ENCODE measurements around the gene CELSR1.
A peak's percentile ranks its signal among the peaks of the same experiment; 100 is the strongest.

Gene CELSR1

DNA sequence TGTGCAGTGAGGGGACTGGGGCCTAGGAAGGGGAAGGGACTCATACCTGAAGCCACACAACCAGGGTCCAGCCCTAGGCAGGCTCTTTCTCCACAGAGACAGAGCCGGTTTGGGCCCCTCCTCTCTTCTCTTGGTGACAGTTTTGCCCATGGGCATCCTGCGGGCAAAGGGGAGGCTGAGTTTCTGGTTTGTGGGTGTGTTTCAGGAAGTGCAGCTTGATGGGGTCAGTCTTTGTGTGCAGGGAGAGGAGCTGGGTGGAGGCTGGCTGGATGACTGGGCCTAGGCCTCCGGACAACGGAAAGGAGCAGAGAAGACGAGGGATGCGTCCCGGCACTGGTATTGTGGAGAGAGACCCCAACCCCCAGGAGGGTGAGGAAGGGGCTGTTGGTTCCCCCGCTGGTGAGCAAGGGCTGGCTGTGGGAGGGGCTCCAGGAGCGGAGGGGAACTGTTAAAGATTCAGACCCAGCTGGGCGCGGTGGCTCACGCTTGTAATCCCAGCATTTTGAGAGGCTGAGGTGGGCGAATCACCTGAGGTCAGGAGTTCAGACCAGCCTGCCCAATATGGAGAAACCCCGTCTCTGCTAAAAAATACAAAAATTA lies 23.4 kb upstream of the CELSR1 start:
- H3K9me3 ChIP-seq (ENCODE audit: insufficient read depth, low read depth, low read length) = peaks cover 6% of the 10 kb centered on the region; the same call in 1 of the 2 replicates
- no peaks in the 10 kb centered on the region for H3K27me3 ChIP-seq (ENCODE audit: insufficient read depth, low read length)
- no peaks in the 10 kb centered on the region; the same call in 1 of the 2 replicates for H3K4me1 ChIP-seq (ENCODE audit: insufficient read depth, low read length)
- H3K27ac ChIP-seq (ENCODE audit: low read length) = no peak overlapping the region
- H3K4me3 ChIP-seq (ENCODE audit: low read length) = peak overlapping the region; percentile 48; the same call in 1 of the 2 replicates
- no peak overlapping the region for H3K9ac ChIP-seq (ENCODE audit: low read depth, low read length)
- no peaks in the 10 kb centered on the region for H3K36me3 ChIP-seq (ENCODE audit: insufficient read depth, low read depth, low read length)

DNA sequence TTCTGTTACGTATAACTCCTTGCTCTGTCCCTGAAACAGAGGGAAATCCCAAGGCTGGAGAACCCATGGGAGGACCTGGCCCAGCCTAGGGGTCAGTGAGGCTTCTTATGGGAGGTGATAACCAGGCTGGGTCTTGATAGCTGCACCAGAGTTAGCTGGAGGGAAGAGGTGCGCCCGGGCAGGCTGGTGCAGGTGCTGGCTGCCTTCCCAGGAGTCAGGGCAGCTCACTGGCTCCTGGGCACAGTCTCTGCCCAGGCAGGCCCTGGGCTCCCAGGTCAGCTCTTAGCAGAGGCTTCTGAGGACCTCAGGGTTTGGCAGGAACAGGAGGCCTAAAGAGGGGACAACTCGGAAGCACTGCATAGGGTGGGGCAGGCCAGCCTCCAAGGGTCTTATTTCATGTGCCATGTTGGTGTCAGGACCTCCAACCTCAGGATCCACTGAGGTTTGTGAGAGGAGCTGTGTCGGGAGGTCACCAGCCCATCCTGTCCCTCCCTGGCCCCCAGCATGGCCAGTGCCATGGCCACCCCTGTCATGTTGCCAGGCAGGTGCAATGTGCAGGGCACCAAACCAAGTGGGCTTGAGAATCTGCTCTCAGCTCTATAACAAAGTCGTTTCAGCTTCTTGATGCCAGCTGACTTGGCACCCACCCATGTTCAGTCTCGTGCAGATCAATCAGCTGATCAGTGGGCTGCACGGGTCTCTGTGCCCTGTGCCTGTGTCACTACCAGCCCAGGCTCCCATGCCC lies 20.5 kb upstream of the CELSR1 start:
- H3K9me3 ChIP-seq (ENCODE audit: insufficient read depth, low read depth, low read length) = peaks cover 11% of the 10 kb centered on the region

DNA sequence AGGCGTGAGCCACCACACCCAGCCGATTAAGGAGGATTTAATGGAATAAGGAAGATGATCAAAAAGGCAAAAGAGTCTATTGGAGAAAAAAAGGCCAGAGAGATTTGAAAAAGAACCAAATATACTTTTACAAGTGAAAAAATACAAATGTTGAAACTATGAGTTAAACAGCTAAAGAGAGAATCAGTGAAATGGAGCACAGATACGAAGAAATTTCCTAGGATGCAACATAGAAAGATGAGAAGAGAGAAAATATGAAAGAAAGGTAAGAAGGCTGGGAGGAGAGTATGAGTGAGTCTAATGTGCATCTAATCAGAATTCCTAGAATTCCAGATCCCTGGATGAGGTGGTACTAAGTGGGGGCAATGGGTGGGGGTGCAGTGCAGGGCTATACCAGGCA lies 19.4 kb upstream of the CELSR1 start:
- H3K27ac ChIP-seq (ENCODE audit: low read length) = no peak overlapping the region
- H3K27me3 ChIP-seq (ENCODE audit: insufficient read depth, low read length) = no peaks in the 10 kb centered on the region
- H3K36me3 ChIP-seq (ENCODE audit: insufficient read depth, low read depth, low read length) = no peaks in the 10 kb centered on the region
- H3K9ac ChIP-seq (ENCODE audit: low read depth, low read length) = no peak overlapping the region
- H3K9me3 ChIP-seq (ENCODE audit: insufficient read depth, low read depth, low read length) = peaks cover 14% of the 10 kb centered on the region
- no peaks in the 10 kb centered on the region for H3K4me1 ChIP-seq (ENCODE audit: insufficient read depth, low read length)
- H3K4me3 ChIP-seq (ENCODE audit: low read length) = no peak overlapping the region

More for the DNA sequence above, 20.5 kb upstream of the CELSR1 start:
- no peak overlapping the region for H3K4me3 ChIP-seq (ENCODE audit: low read length)
- no peak overlapping the region for H3K9ac ChIP-seq (ENCODE audit: low read depth, low read length)
- no peaks in the 10 kb centered on the region for H3K36me3 ChIP-seq (ENCODE audit: insufficient read depth, low read depth, low read length)
- H3K4me1 ChIP-seq (ENCODE audit: insufficient read depth, low read length) = no peaks in the 10 kb centered on the region
- no peak overlapping the region for H3K27ac ChIP-seq (ENCODE audit: low read length)
- no peaks in the 10 kb centered on the region for H3K27me3 ChIP-seq (ENCODE audit: insufficient read depth, low read length)

DNA sequence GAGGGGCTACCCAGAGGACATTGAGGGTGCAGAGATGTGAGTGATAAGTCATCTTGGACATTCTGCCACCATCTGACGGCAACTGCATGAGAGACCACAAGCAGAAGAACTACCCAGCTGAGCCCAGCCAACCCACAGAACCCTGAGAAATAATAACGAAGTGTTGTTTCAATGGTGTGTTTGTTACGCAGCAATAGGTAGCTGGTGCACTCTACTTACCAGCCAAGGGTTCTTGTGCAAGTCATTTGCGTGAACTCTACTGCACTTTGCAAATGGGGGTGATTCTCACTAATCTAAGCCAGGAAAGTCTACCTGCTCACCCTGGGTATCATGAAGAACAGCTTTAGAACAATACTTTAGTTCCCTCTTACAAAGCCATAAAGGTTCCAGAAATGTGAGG lies 15.8 kb upstream of the CELSR1 start:
- Histone ChIP-seq H3K27ac (ENCODE audit: low read length) (no peak overlapping the region), H3K9me3 (ENCODE audit: insufficient read depth, low read depth, low read length) (peaks cover 14% of the 10 kb centered on the region), H3K4me1 (ENCODE audit: insufficient read depth, low read length) (no peaks in the 10 kb centered on the region), H3K36me3 (ENCODE audit: insufficient read depth, low read depth, low read length) (no peaks in the 10 kb centered on the region), H3K9ac (ENCODE audit: low read depth, low read length) (no peak overlapping the region), H3K4me3 (ENCODE audit: low read length) (no peak overlapping the region), H3K27me3 (ENCODE audit: insufficient read depth, low read length) (no peaks in the 10 kb centered on the region)

DNA sequence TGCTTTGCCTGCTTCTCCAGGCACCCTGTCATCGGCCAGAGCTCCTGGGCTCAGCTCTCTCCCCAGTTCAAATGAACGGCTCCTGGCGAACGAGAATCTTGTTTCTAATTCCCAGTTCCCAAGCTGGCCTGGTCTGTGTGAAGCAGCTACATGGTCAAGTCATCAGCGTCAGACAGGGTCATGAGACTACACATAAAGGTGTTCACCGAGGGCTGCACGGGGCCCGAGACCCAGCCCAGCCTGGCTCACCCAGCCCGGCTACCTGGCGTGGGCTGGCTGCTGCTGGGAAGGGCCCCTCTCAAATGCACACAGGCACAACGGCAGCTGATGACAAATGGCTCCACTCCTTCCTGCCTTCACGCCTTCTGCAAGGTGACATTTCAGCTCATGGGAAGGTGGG lies 14.6 kb upstream of the CELSR1 start:
- Histone ChIP-seq H3K4me1 (ENCODE audit: insufficient read depth, low read length) (no peaks in the 10 kb centered on the region), H3K36me3 (ENCODE audit: insufficient read depth, low read depth, low read length) (no peaks in the 10 kb centered on the region), H3K9ac (ENCODE audit: low read depth, low read length) (no peak overlapping the region), H3K9me3 (ENCODE audit: insufficient read depth, low read depth, low read length) (peaks cover 12% of the 10 kb centered on the region), H3K27ac (ENCODE audit: low read length) (no peak overlapping the region), H3K4me3 (ENCODE audit: low read length) (no peak overlapping the region), H3K27me3 (ENCODE audit: insufficient read depth, low read length) (no peaks in the 10 kb centered on the region)

DNA sequence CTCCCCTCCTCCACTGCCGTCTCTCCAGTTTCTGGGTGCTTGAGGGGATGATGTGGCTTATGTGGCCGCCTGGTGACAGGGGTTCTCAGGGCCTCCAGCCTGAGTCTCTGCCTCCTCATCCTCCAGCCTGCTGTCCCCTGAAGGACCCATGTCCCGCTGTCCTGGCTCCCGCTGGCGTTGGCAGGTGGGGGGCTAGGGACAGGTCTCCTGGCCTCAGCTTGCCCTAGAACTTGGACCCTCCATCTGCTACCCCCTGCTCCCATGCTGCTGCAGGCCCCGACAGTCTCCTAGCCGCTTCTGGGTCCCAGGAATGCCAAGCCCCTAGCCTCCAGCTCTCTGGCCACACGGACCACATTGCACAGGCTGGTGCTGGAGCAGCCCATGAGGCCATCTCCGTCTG lies 13.9 kb upstream of the CELSR1 start:
- Histone ChIP-seq H3K27me3 (ENCODE audit: insufficient read depth, low read length) (no peaks in the 10 kb centered on the region; the same call in 1 of the 2 replicates), H3K27ac (ENCODE audit: low read length) (no peak overlapping the region)

DNA sequence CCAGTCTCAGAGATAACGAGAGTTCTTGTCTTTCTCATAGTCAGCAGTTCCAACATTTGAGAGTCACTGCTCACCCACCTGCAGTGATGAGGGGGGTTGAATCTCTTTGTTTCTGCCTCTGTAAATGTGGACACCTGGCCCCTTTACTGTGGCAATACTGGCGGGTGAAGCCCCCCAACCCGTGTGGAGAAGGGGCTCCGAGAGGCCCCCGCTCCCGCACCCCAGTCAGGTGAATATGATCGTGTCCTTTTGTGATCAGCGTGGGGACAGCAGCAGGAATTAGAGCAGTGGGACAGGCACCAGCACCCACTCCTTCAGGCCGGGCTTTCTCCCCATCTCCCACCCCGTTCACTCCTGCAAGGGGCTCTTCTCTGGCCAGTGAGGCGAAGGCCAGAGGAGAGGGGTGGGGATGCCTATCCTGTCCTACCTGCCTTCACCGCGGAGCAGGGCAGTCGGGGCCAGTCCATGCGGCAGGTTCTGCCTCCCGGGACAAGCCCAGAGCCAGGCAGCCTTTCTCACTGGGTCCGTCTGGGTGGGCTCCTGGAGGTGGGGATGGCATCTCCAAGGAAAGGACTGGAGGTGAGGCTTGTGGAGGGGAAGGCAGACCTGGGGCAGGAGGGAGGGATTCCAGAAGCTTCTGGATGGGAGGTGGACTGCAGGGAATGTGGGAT lies 12.7 kb upstream of the CELSR1 start:
- Histone ChIP-seq H3K9me3 (ENCODE audit: insufficient read depth, low read depth, low read length) (peaks cover 8% of the 10 kb centered on the region), H3K9ac (ENCODE audit: low read depth, low read length) (no peak overlapping the region), H3K36me3 (ENCODE audit: insufficient read depth, low read depth, low read length) (no peaks in the 10 kb centered on the region), H3K4me3 (ENCODE audit: low read length) (no peak overlapping the region), H3K4me1 (ENCODE audit: insufficient read depth, low read length) (no peaks in the 10 kb centered on the region), H3K27me3 (ENCODE audit: insufficient read depth, low read length) (no peaks in the 10 kb centered on the region; the same call in 1 of the 2 replicates), H3K27ac (ENCODE audit: low read length) (no peak overlapping the region)

More for the DNA sequence above, 13.9 kb upstream of the CELSR1 start:
- Histone ChIP-seq H3K4me1 (ENCODE audit: insufficient read depth, low read length) (no peaks in the 10 kb centered on the region), H3K9me3 (ENCODE audit: insufficient read depth, low read depth, low read length) (peaks cover 8% of the 10 kb centered on the region), H3K4me3 (ENCODE audit: low read length) (no peak overlapping the region), H3K36me3 (ENCODE audit: insufficient read depth, low read depth, low read length) (no peaks in the 10 kb centered on the region), H3K9ac (ENCODE audit: low read depth, low read length) (no peak overlapping the region)

DNA sequence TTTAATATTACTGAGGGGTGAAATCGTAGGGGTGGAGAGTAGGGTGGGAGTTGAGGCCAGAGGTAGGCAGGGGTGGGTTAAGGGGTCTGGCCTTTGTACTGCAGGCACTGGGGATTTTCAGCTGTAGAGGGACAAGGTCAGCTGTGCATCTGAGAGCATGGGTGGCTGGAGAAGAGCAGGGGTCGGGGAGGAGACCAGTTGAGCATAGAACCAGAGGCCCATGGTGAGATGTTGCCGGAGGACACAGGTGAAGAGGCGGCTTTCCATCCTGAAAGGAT lies 12.1 kb upstream of the CELSR1 start:
- no peak overlapping the region for H3K27ac ChIP-seq (ENCODE audit: low read length)
- H3K9me3 ChIP-seq (ENCODE audit: insufficient read depth, low read depth, low read length) = peaks cover 8% of the 10 kb centered on the region
- no peak overlapping the region for H3K4me3 ChIP-seq (ENCODE audit: low read length)
- no peaks in the 10 kb centered on the region for H3K36me3 ChIP-seq (ENCODE audit: insufficient read depth, low read depth, low read length)
- H3K9ac ChIP-seq (ENCODE audit: low read depth, low read length) = no peak overlapping the region
- no peaks in the 10 kb centered on the region; the same call in 1 of the 2 replicates for H3K27me3 ChIP-seq (ENCODE audit: insufficient read depth, low read length)
- no peaks in the 10 kb centered on the region for H3K4me1 ChIP-seq (ENCODE audit: insufficient read depth, low read length)

DNA sequence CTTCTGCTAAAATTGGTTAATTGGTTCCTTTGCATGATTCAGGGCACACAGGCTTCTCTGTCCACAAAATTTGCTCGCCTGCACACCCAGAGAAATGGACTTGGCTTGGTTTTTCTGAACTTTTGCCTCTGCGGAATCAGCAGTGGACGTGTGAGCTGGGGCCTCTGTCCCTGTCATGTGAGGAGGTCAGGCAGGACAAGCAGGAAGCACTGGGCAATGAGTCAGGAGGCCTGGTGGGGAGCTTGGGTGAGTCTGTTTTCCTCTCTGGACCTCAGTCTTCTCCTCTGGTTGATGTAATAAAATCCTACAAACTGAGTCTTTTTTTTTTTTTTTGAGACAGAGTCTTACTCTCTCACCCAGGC lies 10.4 kb upstream of the CELSR1 start:
- H3K4me1 ChIP-seq (ENCODE audit: insufficient read depth, low read length) = no peaks in the 10 kb centered on the region
- no peak overlapping the region for H3K4me3 ChIP-seq (ENCODE audit: low read length)
- H3K27me3 ChIP-seq (ENCODE audit: insufficient read depth, low read length) = no peaks in the 10 kb centered on the region; the same call in 1 of the 2 replicates
- H3K9ac ChIP-seq (ENCODE audit: low read depth, low read length) = no peak overlapping the region
- H3K36me3 ChIP-seq (ENCODE audit: insufficient read depth, low read depth, low read length) = no peaks in the 10 kb centered on the region
- no peak overlapping the region for H3K27ac ChIP-seq (ENCODE audit: low read length)
- peaks cover 3% of the 10 kb centered on the region; the same call in 1 of the 2 replicates for H3K9me3 ChIP-seq (ENCODE audit: insufficient read depth, low read depth, low read length)

DNA sequence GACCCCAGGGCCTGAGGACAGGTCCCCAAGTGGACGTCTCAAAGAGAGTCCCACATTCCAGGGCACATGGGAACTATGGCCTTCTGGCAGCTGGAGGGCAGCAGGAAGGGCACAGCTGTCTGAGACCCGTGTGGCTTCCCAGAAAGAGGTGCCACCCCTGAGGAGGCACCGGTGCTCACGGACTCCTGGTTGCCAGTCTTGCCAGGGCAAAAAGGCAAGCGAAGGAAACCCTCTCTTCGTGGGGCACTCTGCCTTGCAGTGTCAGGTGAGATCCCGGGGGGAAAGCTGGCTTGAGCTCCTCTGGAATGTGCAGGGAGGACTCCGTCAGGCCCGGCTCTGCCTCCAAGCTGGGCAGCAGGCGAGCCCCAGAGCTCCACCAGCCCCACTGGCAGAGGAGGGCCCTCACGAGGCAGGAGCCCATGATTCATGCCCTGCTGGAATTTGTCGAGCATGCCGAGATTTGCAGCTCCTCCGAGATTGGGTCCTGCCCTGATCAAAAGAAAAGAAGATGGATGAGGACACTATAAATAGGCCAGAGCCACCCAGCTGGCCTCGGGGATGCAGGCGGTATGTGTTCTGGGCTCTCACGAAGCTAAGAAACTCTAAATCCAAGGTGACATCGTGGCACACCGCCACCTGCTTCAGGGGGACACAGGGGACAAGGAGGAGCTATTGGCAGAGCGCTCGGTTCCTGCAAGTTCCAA lies 9.9 kb upstream of the CELSR1 start:
- no peaks in the 10 kb centered on the region for H3K4me1 ChIP-seq (ENCODE audit: insufficient read depth, low read length)
- no peaks in the 10 kb centered on the region for H3K9me3 ChIP-seq (ENCODE audit: insufficient read depth, low read depth, low read length)
- no peaks in the 10 kb centered on the region; the same call in none of the 2 replicates for H3K27me3 ChIP-seq (ENCODE audit: insufficient read depth, low read length)
- H3K27ac ChIP-seq (ENCODE audit: low read length) = no peak overlapping the region
- H3K4me3 ChIP-seq (ENCODE audit: low read length) = no peak overlapping the region
- H3K9ac ChIP-seq (ENCODE audit: low read depth, low read length) = no peak overlapping the region
- H3K36me3 ChIP-seq (ENCODE audit: insufficient read depth, low read depth, low read length) = no peaks in the 10 kb centered on the region

DNA sequence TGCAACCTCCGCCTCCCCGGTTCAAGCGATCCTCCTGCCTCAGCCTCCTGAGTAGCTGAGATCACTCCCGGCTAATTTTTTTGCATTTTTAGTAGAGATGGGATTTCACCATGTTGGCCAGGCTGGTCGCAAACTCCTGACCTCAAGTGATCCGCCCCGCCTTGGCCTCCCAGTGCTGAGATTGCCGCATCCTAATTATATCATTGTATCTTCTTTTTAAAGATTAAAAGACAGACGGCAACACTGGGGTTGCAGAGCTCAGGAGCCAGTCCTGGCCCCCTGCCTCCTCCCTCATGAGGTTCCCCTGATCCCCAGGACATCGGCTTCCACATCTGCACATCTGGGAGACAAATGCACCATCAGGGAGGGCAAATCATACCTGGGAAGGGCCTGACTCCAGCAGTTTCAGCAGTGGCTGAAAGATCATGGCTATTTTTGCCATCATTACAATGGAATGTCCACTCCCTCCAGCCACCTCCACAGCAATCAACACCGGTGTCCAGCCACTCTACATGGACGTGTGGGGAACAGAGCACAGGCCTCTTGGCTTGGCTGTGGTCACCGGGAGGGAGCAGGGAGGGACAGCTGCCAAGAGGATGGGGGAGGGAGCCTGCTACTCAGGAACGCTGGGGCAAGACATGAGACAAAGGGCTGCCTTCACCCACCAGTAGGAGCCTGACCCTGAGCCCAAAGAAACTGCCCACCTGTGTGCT lies 9.2 kb upstream of the CELSR1 start:
- Histone ChIP-seq H3K9ac (ENCODE audit: low read depth, low read length) (no peak overlapping the region), H3K27me3 (ENCODE audit: insufficient read depth, low read length) (no peaks in the 10 kb centered on the region; the same call in none of the 2 replicates), H3K36me3 (ENCODE audit: insufficient read depth, low read depth, low read length) (no peaks in the 10 kb centered on the region), H3K4me3 (ENCODE audit: low read length) (no peak overlapping the region), H3K4me1 (ENCODE audit: insufficient read depth, low read length) (no peaks in the 10 kb centered on the region), H3K9me3 (ENCODE audit: insufficient read depth, low read depth, low read length) (no peaks in the 10 kb centered on the region), H3K27ac (ENCODE audit: low read length) (no peak overlapping the region)
